Measurements from ENCODE around the gene LRRTM3.

DNA sequence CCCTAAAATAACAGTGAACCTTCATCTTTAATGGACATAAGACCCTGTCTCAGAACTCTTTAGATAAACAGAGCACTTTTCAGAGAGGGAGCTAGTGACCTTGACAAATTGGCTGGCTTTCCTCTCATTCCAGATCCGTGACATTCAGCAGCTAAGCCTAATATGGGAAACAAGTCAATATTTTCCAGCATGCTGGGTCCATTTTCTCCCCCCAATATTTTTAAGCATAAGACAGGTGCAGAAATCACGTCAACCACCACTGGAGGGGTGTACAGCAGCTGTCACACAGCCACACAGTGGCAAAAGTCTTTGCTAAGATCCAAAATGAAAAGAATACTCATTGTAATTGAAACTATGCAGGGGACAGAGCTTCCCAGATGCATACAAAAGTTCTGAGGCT lies 26.1 kb downstream of the LRRTM3 start:
- TF ChIP-seq, protein P1, sequence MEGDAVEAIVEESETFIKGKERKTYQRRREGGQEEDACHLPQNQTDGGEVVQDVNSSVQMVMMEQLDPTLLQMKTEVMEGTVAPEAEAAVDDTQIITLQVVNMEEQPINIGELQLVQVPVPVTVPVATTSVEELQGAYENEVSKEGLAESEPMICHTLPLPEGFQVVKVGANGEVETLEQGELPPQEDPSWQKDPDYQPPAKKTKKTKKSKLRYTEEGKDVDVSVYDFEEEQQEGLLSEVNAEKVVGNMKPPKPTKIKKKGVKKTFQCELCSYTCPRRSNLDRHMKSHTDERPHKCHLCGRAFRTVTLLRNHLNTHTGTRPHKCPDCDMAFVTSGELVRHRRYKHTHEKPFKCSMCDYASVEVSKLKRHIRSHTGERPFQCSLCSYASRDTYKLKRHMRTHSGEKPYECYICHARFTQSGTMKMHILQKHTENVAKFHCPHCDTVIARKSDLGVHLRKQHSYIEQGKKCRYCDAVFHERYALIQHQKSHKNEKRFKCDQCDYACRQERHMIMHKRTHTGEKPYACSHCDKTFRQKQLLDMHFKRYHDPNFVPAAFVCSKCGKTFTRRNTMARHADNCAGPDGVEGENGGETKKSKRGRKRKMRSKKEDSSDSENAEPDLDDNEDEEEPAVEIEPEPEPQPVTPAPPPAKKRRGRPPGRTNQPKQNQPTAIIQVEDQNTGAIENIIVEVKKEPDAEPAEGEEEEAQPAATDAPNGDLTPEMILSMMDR (IDR thresholded peaks at IDR 0.05): no peak
- no peak for TF ChIP-seq ZFX (IDR thresholded peaks at IDR 0.05; ENCODE audit: borderline replicate concordance)

Measured in 22Rv1 (cell line).